GM06990 (cell line): ENCODE measurements around the gene OPRL1.
"Not testable (repeated sequence)": the region's sequence is repeated elsewhere in the genome, so short reads cannot be mapped to it uniquely, and the experiment has no call there.

ENCODE experiments used
- DNase-seq: peaks from one replicate; pipeline ENCODE4 v3.0.0-alpha.2; 2011; ENCODE audit not compliant: insufficient read length; ENCODE audit errors: extremely low read depth
- H3K27me3 ChIP-seq: replicated peaks from 2 replicates; pipeline ENCODE4 v1.6.0; 2011; ENCODE audit warnings: low read length; ENCODE audit not compliant: control insufficient read depth, insufficient read depth
- H3K36me3 ChIP-seq: 2 replicates; pipeline ENCODE4 v1.5.1; 2011; ENCODE audit warnings: low read length; ENCODE audit not compliant: control insufficient read depth, insufficient read depth
- H3K4me3 ChIP-seq: replicated peaks from 2 replicates; pipeline ENCODE4 v1.5.1; 2011; ENCODE audit warnings: low read depth, mild to moderate bottlenecking, control low read depth, low read length
- CTCF ChIP-seq: IDR thresholded peaks from 2 replicates; pipeline ENCODE4 v1.5.1; 2011; ENCODE audit warnings: low read length, control low read depth, mild to moderate bottlenecking, inconsistent platforms; ENCODE audit not compliant: insufficient read depth, poor library complexity, severe bottlenecking

OPRL1 gene

GRCh38 chr20:64116016-64116415, 36.1 kb downstream of the OPRL1 start:
- Histone ChIP-seq H3K27me3 (no peaks in the 10 kb centered on the region; the same call in 1 of the 2 replicates), H3K4me3 (no peak overlapping the region), H3K36me3 (no peaks in the 10 kb centered on the region)
- no peak for TF ChIP-seq CTCF
- DNase-seq: no peak

DNA sequence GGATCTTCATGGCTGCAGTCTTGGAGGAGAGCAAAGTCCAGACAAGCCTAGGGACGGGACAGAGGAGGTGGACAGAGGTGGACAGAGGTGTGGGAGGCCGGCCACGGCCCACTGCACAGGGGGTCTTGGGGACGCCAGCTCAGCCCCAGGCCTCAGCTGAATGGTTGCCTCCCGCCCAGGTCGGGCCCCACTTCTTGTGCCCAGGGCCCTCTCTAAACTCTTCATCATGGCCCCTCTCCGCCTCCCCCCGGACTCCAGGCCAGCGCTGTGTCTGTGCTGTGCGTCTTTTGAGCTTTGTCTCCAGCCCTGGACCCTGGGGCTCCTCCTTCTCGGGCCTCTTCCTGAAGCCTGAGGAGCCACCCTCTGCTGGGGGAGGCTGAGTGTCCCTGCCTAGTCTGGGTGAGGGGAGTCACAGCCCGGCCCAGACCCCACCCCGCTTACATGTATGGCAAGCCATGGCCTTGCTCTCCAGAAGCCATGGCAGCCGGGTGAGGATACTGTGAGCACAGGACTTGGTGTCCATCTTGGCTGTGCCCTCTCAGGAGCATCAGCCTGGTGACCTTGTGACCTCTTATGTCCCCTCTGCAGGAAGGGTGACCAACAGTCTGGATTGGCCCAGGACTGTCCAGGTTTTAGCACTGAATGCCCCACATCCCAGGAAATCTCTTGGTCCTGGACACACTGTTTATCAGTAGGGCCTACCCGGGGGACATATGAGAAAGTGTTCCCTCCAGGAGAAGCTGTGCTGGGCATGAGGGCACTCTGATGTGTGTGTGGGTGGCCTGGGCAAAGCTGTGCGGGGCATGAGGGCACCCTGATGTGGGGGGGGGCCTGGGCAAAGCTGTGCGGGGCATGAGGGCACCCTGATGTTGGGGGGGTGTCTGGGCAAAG, 36.9 kb downstream of the OPRL1 start:
- no peak for TF ChIP-seq CTCF
- H3K36me3 ChIP-seq: no peaks in the 10 kb centered on the region
- no peak for DNase-seq
- H3K4me3 ChIP-seq: no peak overlapping the region
- no peaks in the 10 kb centered on the region; the same call in 1 of the 2 replicates for H3K27me3 ChIP-seq

GRCh38 chr20:64117432-64117777, 37.5 kb downstream of the OPRL1 start:
- H3K4me3 ChIP-seq, H3K27me3 ChIP-seq, DNase-seq, H3K36me3 ChIP-seq: not testable (repeated sequence)

GRCh38 chr20:64119301-64119680, 39.4 kb downstream of the OPRL1 start:
- Histone ChIP-seq H3K36me3 (no peaks in the 10 kb centered on the region), H3K4me3 (no peak overlapping the region), H3K27me3 (no peaks in the 10 kb centered on the region)
- no peak for TF ChIP-seq CTCF
- DNase-seq: no peak

- Histone ChIP-seq H3K27me3 (no peaks in the 10 kb centered on the region), H3K4me3 (no peak overlapping the region), H3K36me3 (no peaks in the 10 kb centered on the region)
- peak; percentile 41 for DNase-seq
- TF ChIP-seq CTCF: no peak
Measured at GRCh38 chr20:64119681-64120341, 39.9 kb downstream of the OPRL1 start.

- no peak overlapping the region for H3K4me3 ChIP-seq
- DNase-seq: no peak
- TF ChIP-seq CTCF: no peak
- H3K36me3 ChIP-seq: no peaks in the 10 kb centered on the region
- H3K27me3 ChIP-seq: no peaks in the 10 kb centered on the region; the same call in 1 of the 2 replicates
Measured at GRCh38 chr20:64121586-64121985, 41.7 kb downstream of the OPRL1 start.

- H3K27me3 ChIP-seq, H3K36me3 ChIP-seq, H3K4me3 ChIP-seq, DNase-seq: not testable (repeated sequence)
Measured at GRCh38 chr20:64122927-64123326, 43.0 kb downstream of the OPRL1 start.

DNA sequence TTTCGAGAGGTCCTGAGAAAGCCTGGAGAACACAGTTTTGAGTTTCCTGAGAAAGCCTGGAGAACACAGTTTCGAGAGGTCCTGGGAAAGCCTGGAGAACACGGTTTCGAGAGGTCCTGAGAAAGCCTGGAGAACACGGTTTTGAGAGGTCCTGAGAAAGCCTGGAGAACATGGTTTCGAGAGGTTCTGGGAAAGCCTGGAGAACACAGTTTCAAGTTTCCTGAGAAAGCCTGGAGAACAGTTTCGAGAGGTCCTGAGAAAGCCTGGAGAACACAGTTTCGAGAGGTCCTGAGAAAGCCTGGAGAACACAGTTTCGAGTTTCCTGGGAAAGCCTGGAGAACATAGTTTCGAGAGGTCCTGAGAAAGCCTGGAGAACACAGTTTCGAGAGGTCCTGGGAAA, 43.6 kb downstream of the OPRL1 start:
- not testable (repeated sequence) for H3K27me3 ChIP-seq, DNase-seq, H3K4me3 ChIP-seq, H3K36me3 ChIP-seq
